B cell (primary cell): ENCODE measurements around the gene DNAJB6. TPM values are rescaled to one million over a fixed set of nuclear protein-coding genes. Genes with fewer than 3 reads are reported as not detected.

ENCODE experiments used
- ATAC-seq: fragments of 200-7000 bp; cut with Tn5 transposase; one replicate; pipeline ENCODE4 v1.10.0; 2021; ENCODE audit warnings: low read depth, mild to moderate bottlenecking, moderate number of reproducible peaks, moderate library complexity
- CTCF ChIA-PET: fragments of 350-600 bp; sonication (Branson Sonifier 250); formaldehyde crosslinking; loops from one replicate; lab custom pipeline; 2021; ENCODE audit warnings: antibody characterized with exemption, inconsistent platforms; lab: Charles Lee
- POLR2A ChIA-PET: fragments of 350-600 bp; sonication (Branson Sonifier 250); formaldehyde crosslinking; loops from one replicate; lab custom pipeline; 2021; ENCODE audit warnings: antibody characterized with exemption; lab: Charles Lee
- DNase-seq: peaks from one replicate; pipeline ENCODE4 v3.0.0; 2013
- H2AFZ ChIP-seq: 2 replicates; pipeline ENCODE4 v1.6.1; 2012; ENCODE audit warnings: mild to moderate bottlenecking, low read depth, low read length; ENCODE audit not compliant: insufficient read depth, poor library complexity, severe bottlenecking
- H3K27ac ChIP-seq, 2 donors: 1 replicate in 1 of 2; 2 replicates in 1 of 2; pipeline ENCODE4 v1.5.1; 2012 to 2013; ENCODE audit warnings: low read length in 2 of 2, mild to moderate bottlenecking in 2 of 2, moderate library complexity in 1 of 2
- H3K27me3 ChIP-seq, 4 experiments: fragments of 200-600 bp in 1 of 4; sonication (generic) in 1 of 4; replicated peaks in 1 of 4; 1 replicate in 2 of 4; 2 replicates in 2 of 4; pipeline versions ENCODE4 v1.6.1 to v1.7.0; 2013 to 2016; ENCODE audit warnings: low read length in 3 of 4, mild to moderate bottlenecking in 2 of 4, mixed read lengths in 1 of 4, moderate library complexity in 1 of 4; ENCODE audit not compliant: insufficient read depth in 4 of 4, control insufficient read depth in 3 of 4; ENCODE audit errors: control extremely low read depth in 1 of 4
- H3K36me3 ChIP-seq, 2 experiments: replicated peaks in 1 of 2; 1 replicate in 1 of 2; 2 replicates in 1 of 2; pipeline versions ENCODE4 v1.6.1 to v1.7.1; 2013; ENCODE audit warnings: low read length in 1 of 2; ENCODE audit not compliant: insufficient read depth in 2 of 2, control insufficient read depth in 1 of 2; ENCODE audit errors: control extremely low read depth in 1 of 2, extremely low read depth in 1 of 2
- H3K4me1 ChIP-seq, 2 donors: fragments of 200-600 bp in 1 of 2; sonication (generic) in 1 of 2; 1 replicate in 1 of 2; 2 replicates in 1 of 2; pipeline versions ENCODE4 v1.5.1 to v1.6.1; 2013 to 2017; ENCODE audit warnings: low read length in 2 of 2; ENCODE audit not compliant: control insufficient read depth in 2 of 2, insufficient read depth in 2 of 2
- H3K4me2 ChIP-seq: replicated peaks from 2 replicates; pipeline ENCODE3; 2012; ENCODE audit warnings: mild to moderate bottlenecking, low read depth, low read length; ENCODE audit not compliant: poor library complexity, severe bottlenecking
- H3K4me3 ChIP-seq, 5 experiments: fragments of 200-600 bp in 1 of 5; sonication (generic) in 1 of 5; 1 replicate in 3 of 5; 2 replicates in 2 of 5; pipeline versions ENCODE4 v1.5.1 to v1.7.0; 2011 to 2016; ENCODE audit warnings: low read length in 4 of 5, mild to moderate bottlenecking in 4 of 5, low read depth in 2 of 5, control low read depth in 1 of 5, moderate library complexity in 1 of 5; ENCODE audit not compliant: insufficient read depth in 1 of 5; ENCODE audit errors: control extremely low read depth in 1 of 5, extremely low read depth in 1 of 5
- H3K79me2 ChIP-seq: fragments of 200-600 bp; sonication (generic); one replicate; pipeline ENCODE4 v1.6.0; 2016; ENCODE audit warnings: low read length; ENCODE audit not compliant: control insufficient read depth, insufficient read depth
- H3K9ac ChIP-seq: fragments of 200-600 bp; sonication (generic); 2 replicates; pipeline ENCODE4 v1.6.1; 2017; ENCODE audit warnings: mild to moderate bottlenecking, low read length, moderate library complexity
- H3K9me3 ChIP-seq, 3 donors: one replicate each; pipeline versions ENCODE4 v1.6.1 to v1.7.1; 2013; ENCODE audit warnings: low read length in 2 of 3; ENCODE audit not compliant: control insufficient read depth in 2 of 3, insufficient read depth in 1 of 3; ENCODE audit errors: control extremely low read depth in 1 of 3
- H4K20me1 ChIP-seq: 2 replicates; pipeline ENCODE4 v1.6.0; 2012; ENCODE audit warnings: mild to moderate bottlenecking, low read length; ENCODE audit not compliant: insufficient read depth, control insufficient read depth, poor library complexity, severe bottlenecking
- H3K27ac Mint-ChIP-seq: one replicate; pipeline ENCODE4 v1.8.0; 2021; ENCODE audit warnings: mixed read lengths
- H3K27me3 Mint-ChIP-seq: one replicate; pipeline ENCODE4 v1.8.0; 2021; ENCODE audit warnings: mixed read lengths
- H3K4me1 Mint-ChIP-seq: one replicate; pipeline ENCODE4 v1.8.0; 2021; ENCODE audit warnings: mixed read lengths
- H3K4me3 Mint-ChIP-seq: one replicate; pipeline ENCODE4 v1.8.0; 2021; ENCODE audit warnings: mixed read lengths
- H3K9me3 Mint-ChIP-seq: one replicate; pipeline ENCODE4 v1.8.0; 2022; ENCODE audit warnings: mixed read lengths; ENCODE audit not compliant: insufficient read depth
- EZH2 ChIP-seq: IDR thresholded peaks from 2 replicates; pipeline ENCODE4 v1.6.1; 2012; ENCODE audit warnings: borderline replicate concordance, low read depth, mild to moderate bottlenecking, moderate library complexity, low read length; ENCODE audit not compliant: insufficient read depth, poor library complexity, severe bottlenecking
- WGBS: methylation state at CpG from one replicate; pipeline ENCODE4 v1.1.5; 2013; ENCODE audit warnings: missing lambda C conversion rate; ENCODE audit not compliant: insufficient coverage; 5-methylcytosine and 5-hydroxymethylcytosine counted together
- intact Hi-C: fragments of 100-400 bp; cut with micrococcal nuclease; formaldehyde crosslinking; loops from one replicate; pipeline ENCODE4 v1.10.0; 2022
- polyA plus RNA-seq: library from polyadenylated mRNA; depleted of rRNA; stranded (reverse); fragments of >200 nt; gene quantifications from 2 replicates; pipeline ENCODE4 v1.2.3, GENCODE V29; 2012
- total RNA-seq, 2 donors: library from RNA; stranded (reverse); fragments of 120-200 nt in 1 of 2; gene quantifications; 1 replicate in 1 of 2; 2 replicates in 1 of 2; pipeline versions ENCODE4 v1.2.3 to v1.2.4, GENCODE V29; 2013 to 2022
- TF ChIP-seq, protein P1 (sequence below): fragments of 200-600 bp; IDR thresholded peaks from one replicate; pipeline ENCODE4 v1.8.0; 2022; ENCODE audit warnings: antibody characterized with exemption, mild to moderate bottlenecking

The DNAJB6 gene
- total and polyA plus RNA-seq, 2 donors (not counting 1 experiment from before 2014, with no cell fraction given), result 22.4 to 116 TPM

DNA sequence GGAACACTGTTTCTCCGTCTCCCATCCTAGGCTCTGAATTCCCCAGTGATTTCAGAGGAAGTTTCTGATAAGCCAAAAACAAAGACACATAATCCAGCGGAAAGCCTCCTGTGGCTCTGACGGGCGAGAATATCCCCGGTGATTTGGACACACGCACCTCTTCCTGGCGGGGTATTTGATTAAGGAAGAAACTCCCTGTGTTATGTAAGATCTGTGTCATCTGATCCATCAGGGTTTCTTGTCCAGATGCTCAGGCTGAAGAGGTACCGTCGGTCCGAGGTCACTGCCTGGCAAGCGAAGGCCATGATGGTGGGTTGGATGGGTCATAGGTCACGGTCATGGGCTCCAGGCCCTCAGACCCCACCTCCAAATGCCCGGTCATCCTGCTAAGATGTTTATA, 39.6 kb upstream of the DNAJB6 start:
- TF ChIP-seq, protein P1, sequence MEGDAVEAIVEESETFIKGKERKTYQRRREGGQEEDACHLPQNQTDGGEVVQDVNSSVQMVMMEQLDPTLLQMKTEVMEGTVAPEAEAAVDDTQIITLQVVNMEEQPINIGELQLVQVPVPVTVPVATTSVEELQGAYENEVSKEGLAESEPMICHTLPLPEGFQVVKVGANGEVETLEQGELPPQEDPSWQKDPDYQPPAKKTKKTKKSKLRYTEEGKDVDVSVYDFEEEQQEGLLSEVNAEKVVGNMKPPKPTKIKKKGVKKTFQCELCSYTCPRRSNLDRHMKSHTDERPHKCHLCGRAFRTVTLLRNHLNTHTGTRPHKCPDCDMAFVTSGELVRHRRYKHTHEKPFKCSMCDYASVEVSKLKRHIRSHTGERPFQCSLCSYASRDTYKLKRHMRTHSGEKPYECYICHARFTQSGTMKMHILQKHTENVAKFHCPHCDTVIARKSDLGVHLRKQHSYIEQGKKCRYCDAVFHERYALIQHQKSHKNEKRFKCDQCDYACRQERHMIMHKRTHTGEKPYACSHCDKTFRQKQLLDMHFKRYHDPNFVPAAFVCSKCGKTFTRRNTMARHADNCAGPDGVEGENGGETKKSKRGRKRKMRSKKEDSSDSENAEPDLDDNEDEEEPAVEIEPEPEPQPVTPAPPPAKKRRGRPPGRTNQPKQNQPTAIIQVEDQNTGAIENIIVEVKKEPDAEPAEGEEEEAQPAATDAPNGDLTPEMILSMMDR, result no peak
- no peak for TF ChIP-seq EZH2
- Histone ChIP-seq H3K4me2 (no peak overlapping the region), H3K27ac (no peak overlapping the region), H3K4me3 (no peak overlapping the region), H4K20me1 (no peaks in the 10 kb centered on the region), H3K9ac (no peak overlapping the region), H3K36me3 (no peaks in the 10 kb centered on the region), H3K79me2 (no peaks in the 10 kb centered on the region), H3K4me1 (peaks cover 10% of the 10 kb centered on the region in 2 donors), H3K9me3 (peaks cover 0 to 3% (median 0%) of the 10 kb centered on the region in 3 donors), H3K27me3 (peaks cover 0 to 4% (median 0%) of the 10 kb centered on the region in 4 experiments), H2AFZ (no peak overlapping the region)
- POLR2A ChIA-PET, result no interaction called here
- ATAC-seq, result no peak
- Mint-ChIP-seq H3K9me3 (no peaks in the 10 kb centered on the region), H3K4me1 (peaks cover 7% of the 10 kb centered on the region), H3K27me3 (peaks cover 4% of the 10 kb centered on the region), H3K4me3 (no peak overlapping the region), H3K27ac (no peak overlapping the region)
- no peak for DNase-seq
- 80% methylated on average over 5 of the region's 13 CpGs for WGBS
- intact Hi-C loops, result no loop called here
- CTCF ChIA-PET, result no interaction called here

DNA sequence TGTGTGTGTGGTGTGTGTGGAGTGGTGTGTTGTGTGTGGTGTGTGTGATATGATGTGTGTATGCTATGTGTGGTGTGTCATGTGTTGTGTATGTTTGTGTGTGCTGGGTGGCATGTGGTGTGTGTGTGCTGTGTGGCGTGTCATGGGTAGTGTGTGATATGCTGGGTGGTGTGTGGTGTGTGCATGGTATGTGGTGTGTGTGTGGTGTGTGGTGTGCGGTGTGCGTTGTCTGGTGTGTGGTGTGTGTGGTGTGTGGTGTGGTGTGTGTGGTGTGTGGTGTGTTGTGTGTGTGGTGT, 37.5 kb upstream of the DNAJB6 start:
- H3K36me3 ChIP-seq, result no peaks in the 10 kb centered on the region
- ChIA-PET POLR2A (no interaction called here), CTCF (no interaction called here)
- no peak overlapping the region for H3K27ac ChIP-seq
- H3K27me3 ChIP-seq, result peaks cover 0 to 4% (median 0%) of the 10 kb centered on the region in 4 experiments
- peaks cover 0 to 3% (median 0%) of the 10 kb centered on the region in 3 donors for H3K9me3 ChIP-seq
- H3K27ac Mint-ChIP-seq, result no peak overlapping the region
- H3K4me2 ChIP-seq, result no peak overlapping the region
- no peak for ATAC-seq
- no peak overlapping the region for H2AFZ ChIP-seq
- peaks cover 13 to 18% of the 10 kb centered on the region in 2 donors for H3K4me1 ChIP-seq
- intact Hi-C loops, result no loop called here
- H3K4me3 Mint-ChIP-seq, result peak overlapping the region; percentile 3
- no peaks in the 10 kb centered on the region for H4K20me1 ChIP-seq
- H3K4me1 Mint-ChIP-seq, result peaks cover 18% of the 10 kb centered on the region
- no peak overlapping the region for H3K9ac ChIP-seq
- WGBS, result 100% methylated on average over 3 of the region's 3 CpGs
- no peaks in the 10 kb centered on the region for H3K9me3 Mint-ChIP-seq
- H3K27me3 Mint-ChIP-seq, result peaks cover 4% of the 10 kb centered on the region
- DNase-seq, result no peak
- no peak overlapping the region for H3K4me3 ChIP-seq
- H3K79me2 ChIP-seq, result no peaks in the 10 kb centered on the region
- TF ChIP-seq EZH2, result no peak
- TF ChIP-seq, protein P1, result no peak
